Esophagus muscularis mucosa (tissue), 4 donors: ENCODE measurements around the gene ANKLE2. TPM values are rescaled to one million over a fixed set of nuclear protein-coding genes. Genes with fewer than 3 reads are reported as not detected.
A peak's percentile ranks its signal among the peaks of the same experiment; 100 is the strongest.
"Not testable (repeated sequence)": the region's sequence is repeated elsewhere in the genome, so short reads cannot be mapped to it uniquely, and the experiment has no call there.

Experiments
- DNase-seq: peaks from one replicate; pipeline ENCODE4 v3.0.0-alpha.2; 2017; ENCODE audit errors: extremely low spot score
- H3K27ac ChIP-seq, 4 donors: fragments of 200-600 bp; sonication (generic); replicated peaks in 1 of 4; 1 replicate in 3 of 4; 2 replicates in 1 of 4; pipeline ENCODE4 v1.5.1; 2016 to 2019; ENCODE audit warnings: mild to moderate bottlenecking in 1 of 4
- H3K27me3 ChIP-seq, 4 donors: fragments of 200-600 bp; sonication (generic); one replicate each; pipeline versions ENCODE4 v1.5.1 to v1.6.0; 2016 to 2019
- H3K36me3 ChIP-seq, 4 donors: fragments of 200-600 bp; sonication (generic); one replicate each; pipeline ENCODE4 v1.5.1; 2016 to 2019
- H3K4me1 ChIP-seq, 4 donors: fragments of 200-600 bp; sonication (generic); one replicate each; pipeline ENCODE4 v1.5.1; 2016 to 2019
- H3K4me3 ChIP-seq, 4 donors: fragments of 200-600 bp; sonication (generic); 1 replicate in 2 of 4; 2 replicates in 2 of 4; pipeline ENCODE4 v1.5.1; 2016 to 2019; ENCODE audit warnings: mild to moderate bottlenecking in 4 of 4, moderate library complexity in 1 of 4
- H3K9me3 ChIP-seq, 4 donors: fragments of 200-600 bp; sonication (generic); 1 replicate in 3 of 4; 2 replicates in 1 of 4; pipeline ENCODE4 v1.5.1; 2016 to 2019
- CTCF ChIP-seq, 3 experiments: fragments of 200-600 bp in 2 of 3; fragments of 450-650 bp in 1 of 3; sonication (generic) in 2 of 3; IDR thresholded peaks; one replicate each; pipeline ENCODE4 v1.5.1; 2017 to 2019; ENCODE audit warnings: antibody characterized with exemption in 3 of 3, mild to moderate bottlenecking in 2 of 3, moderate library complexity in 1 of 3
- EP300 ChIP-seq: sonication (generic); formaldehyde crosslinking; IDR thresholded peaks from one replicate; pipeline ENCODE4 v1.6.1; 2017; ENCODE audit warnings: antibody characterized with exemption
- POLR2A ChIP-seq: fragments of 450-650 bp; IDR thresholded peaks from one replicate; pipeline ENCODE4 v1.6.1; 2017; ENCODE audit warnings: antibody characterized with exemption, moderate library complexity, mild to moderate bottlenecking, low read depth
- POLR2AphosphoS5 ChIP-seq, 2 donors: sonication (generic); formaldehyde crosslinking; IDR thresholded peaks; one replicate each; pipeline ENCODE4 v1.6.1; 2017; ENCODE audit warnings: antibody characterized with exemption in 2 of 2
- WGBS: methylation state at CpG from one replicate; pipeline ENCODE4 v1.1.5; 2018; 5-methylcytosine and 5-hydroxymethylcytosine counted together
- intact Hi-C: fragments of 100-400 bp; cut with DNase I; formaldehyde crosslinking; loops from one replicate; pipeline ENCODE4 v1.15.1; 2023
- total RNA-seq, 4 donors: library from RNA; depleted of rRNA; stranded (reverse); fragments of >200 nt; gene quantifications; one replicate each; pipeline versions ENCODE4 v1.1.0 to v1.2.1, GENCODE V29; 2016

ANKLE2 gene
- 10 to 100 TPM; 40.2 to 47.2 (median 45.4) TPM for total RNA-seq

DNA sequence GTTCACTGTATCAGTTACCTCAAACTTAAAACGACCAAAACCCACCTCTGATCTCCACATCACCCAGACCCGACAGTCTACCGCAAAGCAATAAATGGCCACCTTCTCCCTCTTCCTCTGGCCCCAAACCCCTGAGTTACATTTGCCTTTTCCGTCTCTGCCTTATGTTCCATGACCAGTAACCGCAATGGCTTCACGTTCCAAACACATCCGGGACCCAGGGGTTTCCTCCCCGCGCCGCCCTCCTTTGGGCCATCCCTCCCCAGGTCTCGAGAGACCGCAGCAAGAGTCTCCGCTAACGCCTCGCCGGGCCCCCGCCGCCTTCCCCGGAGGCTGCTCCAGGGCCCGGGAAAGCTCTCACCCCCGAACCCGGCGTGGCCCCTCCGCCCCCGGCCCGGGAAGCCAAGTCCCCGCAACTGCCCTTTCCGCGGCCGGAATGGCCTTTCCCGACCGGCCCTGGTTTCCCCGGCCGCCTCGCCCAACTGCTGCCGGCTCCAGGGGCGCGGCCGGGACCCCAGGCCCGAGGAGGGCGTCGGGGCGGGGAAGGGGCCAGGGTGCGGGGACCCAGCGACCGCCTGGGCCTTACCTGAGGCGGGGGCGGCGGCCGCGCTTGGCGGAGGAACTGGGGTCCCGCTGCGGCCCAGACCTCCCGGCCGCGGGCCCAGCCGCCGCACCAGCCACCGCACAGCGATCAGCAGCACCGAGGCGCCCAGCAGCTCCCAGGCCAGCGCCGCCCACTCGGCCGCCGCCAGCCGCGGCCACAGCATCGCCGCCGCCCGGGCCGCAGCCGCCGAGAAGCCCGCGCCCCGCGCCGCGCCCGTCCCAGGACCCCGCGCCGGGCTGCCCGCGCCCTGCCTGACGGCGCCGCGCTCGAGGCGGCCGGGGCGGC is at the start of gene ANKLE2:
TSS of gene ANKLE2 (minus strand) at position 801 of the 889 bp plus-strand sequence. CDS start at position 767, 34 bp downstream.
- intact Hi-C loops, result loop anchor here (5.0 to 10.0 kb wide), 2 partner anchors 66 to 124 kb away; partner anchors contain the start of genes CHFR and GOLGA3
- Histone ChIP-seq H3K36me3 (peaks cover 0 to 20% (median 6%) of the 10 kb centered on the region in 4 donors), H3K4me3 (peak within 1 kb of the TSS; percentile 97 to 100 (median 100)), H3K27ac (peak within 1 kb of the TSS; percentile 91 to 98 (median 94)), H3K4me1 (peaks cover 26 to 39% (median 35%) of the 10 kb centered on the region in 4 donors), H3K9me3 (no peaks in the 10 kb centered on the region), H3K27me3 (no peaks in the 10 kb centered on the region)
- DNase-seq, result no peak
- TF ChIP-seq POLR2A, result no peak
- under 1% methylated on average over 25 of the region's 97 CpGs for WGBS

- intact Hi-C loops, H3K4me3 ChIP-seq, H3K27ac ChIP-seq, H3K9me3 ChIP-seq, DNase-seq, H3K4me1 ChIP-seq, H3K27me3 ChIP-seq: not testable (repeated sequence)
- peaks cover 48 to 97% (median 88%) of the 10 kb centered on the region in 4 donors for H3K36me3 ChIP-seq
- TF ChIP-seq CTCF (IDR thresholded peaks at IDR 0.05), result peak in 2 of 3 experiments; percentile 30 to 49
- 51% methylated on average over 12 of the region's 13 CpGs for WGBS
Observed at GRCh38 chr12:132809391-132809790, 47.8 kb upstream of the ANKLE2 start.

- Histone ChIP-seq H3K4me1 (no peaks in the 10 kb centered on the region), H3K27ac (no peak overlapping the region), H3K36me3 (peaks cover 48 to 97% (median 87%) of the 10 kb centered on the region in 4 donors), H3K4me3 (no peak overlapping the region), H3K27me3 (no peaks in the 10 kb centered on the region), H3K9me3 (no peaks in the 10 kb centered on the region)
- TF ChIP-seq CTCF (IDR thresholded peaks at IDR 0.05) (no peak), POLR2AphosphoS5 (IDR thresholded peaks at IDR 0.05) (no peak), POLR2A (no peak), EP300 (no peak)
- intact Hi-C loops, result no loop called here
- 67% methylated on average over 12 of the region's 25 CpGs for WGBS
- DNase-seq, result no peak
Observed at GRCh38 chr12:132807295-132808092, 45.9 kb upstream of the ANKLE2 start.

DNA sequence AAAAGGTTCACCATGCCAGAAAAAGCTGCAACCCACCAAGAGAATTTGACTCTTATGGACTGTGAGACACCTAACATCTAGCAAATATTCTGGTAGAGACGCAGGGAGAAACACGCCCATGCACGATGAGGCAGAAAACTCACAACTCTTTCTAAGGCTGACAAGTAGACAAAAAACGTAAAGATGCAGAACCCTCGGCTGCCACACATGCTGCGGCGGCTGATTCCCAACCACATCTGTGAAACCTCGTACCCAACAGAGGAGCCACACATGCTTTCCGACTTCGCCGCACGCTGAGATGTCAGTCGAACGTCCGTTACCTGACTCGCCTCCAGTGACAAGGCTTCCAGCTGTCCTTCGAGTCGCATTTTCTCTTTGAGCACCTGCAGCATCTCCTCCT is 45.2 kb upstream of the ANKLE2 start:
- H3K36me3 ChIP-seq, result peaks cover 48 to 97% (median 87%) of the 10 kb centered on the region in 4 donors
- no peak overlapping the region for H3K4me3 ChIP-seq
- H3K9me3 ChIP-seq, result no peaks in the 10 kb centered on the region
- no peaks in the 10 kb centered on the region for H3K27me3 ChIP-seq
- H3K4me1 ChIP-seq, result no peaks in the 10 kb centered on the region
- intact Hi-C loops, result no loop called here
- no peak for TF ChIP-seq POLR2A
- no peak for TF ChIP-seq CTCF (IDR thresholded peaks at IDR 0.05)
- TF ChIP-seq POLR2AphosphoS5 (IDR thresholded peaks at IDR 0.05), result no peak
- TF ChIP-seq EP300, result no peak
- 90% methylated on average over 18 of the region's 18 CpGs for WGBS
- no peak for DNase-seq
- H3K27ac ChIP-seq, result no peak overlapping the region

DNA sequence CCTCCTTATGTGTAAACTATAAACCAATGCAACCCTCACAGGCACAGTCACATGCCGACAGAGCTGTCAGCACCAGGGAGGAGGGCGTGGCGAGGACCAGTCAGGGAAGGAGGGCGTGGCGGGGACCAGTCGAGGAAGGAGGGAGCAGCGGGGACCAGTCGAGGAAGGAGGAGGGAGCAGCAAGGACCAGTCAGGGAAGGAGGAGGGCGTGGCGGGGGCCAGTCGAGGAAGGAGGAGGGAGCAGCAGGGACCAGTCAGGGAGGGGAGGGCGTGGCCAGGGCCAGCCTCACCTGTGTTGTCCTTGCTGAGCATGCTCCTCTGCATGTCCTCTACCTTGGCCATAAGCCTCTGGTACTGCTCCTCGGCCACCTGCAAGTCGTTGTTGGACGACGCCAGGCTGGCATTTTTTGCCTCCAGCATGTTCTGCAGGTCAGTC is 42.8 kb upstream of the ANKLE2 start:
- intact Hi-C loops, result no loop called here
- no peak overlapping the region for H3K27ac ChIP-seq
- H3K4me3 ChIP-seq, result no peak overlapping the region
- 82% methylated on average over 16 of the region's 16 CpGs for WGBS
- peaks cover 69 to 98% (median 93%) of the 10 kb centered on the region in 4 donors for H3K36me3 ChIP-seq
- TF ChIP-seq CTCF (IDR thresholded peaks at IDR 0.05), result no peak
- TF ChIP-seq EP300, result no peak
- no peak for TF ChIP-seq POLR2AphosphoS5 (IDR thresholded peaks at IDR 0.05)
- no peak for TF ChIP-seq POLR2A
- no peak for DNase-seq
- H3K4me1 ChIP-seq, result no peaks in the 10 kb centered on the region
- no peaks in the 10 kb centered on the region for H3K9me3 ChIP-seq
- H3K27me3 ChIP-seq, result no peaks in the 10 kb centered on the region
